Colonic mucosa (tissue), 4 donors: ENCODE data around the gene NUP214. TPM values are rescaled to one million over a fixed set of nuclear protein-coding genes. Genes with fewer than 3 reads are reported as not detected.
"Not testable (repeated sequence)": the region's sequence is repeated elsewhere in the genome, so short reads cannot be mapped to it uniquely, and the experiment has no call there.

ENCODE experiments used
- DNase-seq: peaks from one replicate; pipeline ENCODE4 v3.0.0-alpha.2; 2020
- H3K27ac ChIP-seq: fragments of 200-600 bp; one replicate; pipeline ENCODE4 v1.8.0; 2021
- H3K27me3 ChIP-seq: fragments of 200-600 bp; one replicate; pipeline ENCODE4 v1.8.0; 2021
- H3K36me3 ChIP-seq: fragments of 200-600 bp; one replicate; pipeline ENCODE4 v1.8.0; 2021
- H3K4me1 ChIP-seq: fragments of 200-600 bp; one replicate; pipeline ENCODE4 v1.8.0; 2021; ENCODE audit warnings: mild to moderate bottlenecking
- H3K4me3 ChIP-seq: fragments of 200-600 bp; one replicate; pipeline ENCODE4 v1.8.0; 2021
- H3K9ac ChIP-seq, 2 donors: one replicate each; pipeline ENCODE4 v1.7.0; 2013; ENCODE audit warnings: control low read depth in 2 of 2, low read depth in 2 of 2, low read length in 2 of 2
- H3K9me3 ChIP-seq: fragments of 200-600 bp; one replicate; pipeline ENCODE4 v1.8.0; 2021
- intact Hi-C: fragments of 100-400 bp; cut with DNase I; formaldehyde crosslinking; loops from one replicate; pipeline ENCODE4 v1.14.1; 2022
- total RNA-seq, 2 donors: library from RNA; stranded (reverse); fragmentation: NEBNext Ultra II Directional in 1 of 2; extraction: Animal tissue kit (Norgen Biotek cat#: 25700) in 1 of 2; gene quantifications; one replicate each; pipeline ENCODE4 v1.2.1, GENCODE V29; 2021
- TF ChIP-seq, protein P1 (sequence below): fragments of 200-600 bp; IDR thresholded peaks from one replicate; pipeline ENCODE4 v1.8.0; 2022; ENCODE audit warnings: antibody characterized with exemption, mild to moderate bottlenecking
- donor health status: healthy.
- donor health status: DM: no; HTN: no; CAD: no.
- donor health status: DM: no; HTN: no; CAD: no.

Gene NUP214
- total RNA-seq, 2 donors from 2014 or later = 32.2 to 43.8 TPM

DNA sequence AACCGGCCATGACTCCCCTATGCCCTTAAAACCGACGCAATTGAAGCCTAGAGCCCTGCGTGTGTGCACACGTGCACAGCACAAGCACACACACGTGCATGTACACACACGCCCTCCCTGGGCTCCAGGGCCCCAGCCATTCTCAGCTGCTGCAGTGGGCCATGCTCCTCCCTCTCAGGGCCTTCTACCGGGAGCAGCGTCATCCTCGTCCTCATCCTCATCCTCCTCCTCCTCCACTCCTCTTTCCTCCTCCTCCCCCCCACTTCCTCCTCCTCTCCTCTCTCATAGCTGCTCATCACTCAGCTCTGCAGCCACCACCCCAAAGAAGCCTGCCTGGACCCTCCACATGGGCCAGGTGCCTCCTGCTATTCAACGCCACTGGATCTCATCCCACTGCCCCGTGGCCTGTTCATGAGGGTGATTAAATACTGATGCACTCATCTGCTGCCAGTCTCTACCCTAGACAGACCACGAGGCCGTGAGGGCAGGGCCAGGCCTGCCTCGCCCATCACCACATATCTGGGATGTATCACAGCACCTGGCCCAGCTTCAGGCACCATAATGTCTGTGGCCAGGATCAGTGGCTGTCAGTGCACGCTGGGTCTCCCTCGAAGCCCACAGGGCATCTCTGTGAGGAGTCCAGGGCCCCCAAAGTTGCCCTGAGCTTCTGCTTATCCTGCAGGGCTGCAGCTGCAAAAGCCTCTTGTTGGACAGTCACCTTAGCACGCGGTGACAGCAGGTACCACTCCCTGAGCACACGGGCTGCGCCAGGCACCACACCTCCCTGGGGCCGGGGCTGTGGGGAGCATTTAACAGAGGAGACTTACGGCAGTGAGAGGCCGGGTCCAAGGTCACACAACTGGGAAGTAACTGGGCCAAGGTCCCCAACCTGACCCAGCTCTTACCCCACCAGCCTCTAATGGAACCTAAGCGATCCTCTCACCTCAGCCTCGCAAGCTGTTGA, 141.2 kb downstream of the NUP214 start:
- intact Hi-C loops = no loop called here
- peak overlapping the region; percentile 27 for H3K27ac ChIP-seq
- TF ChIP-seq, protein P1, sequence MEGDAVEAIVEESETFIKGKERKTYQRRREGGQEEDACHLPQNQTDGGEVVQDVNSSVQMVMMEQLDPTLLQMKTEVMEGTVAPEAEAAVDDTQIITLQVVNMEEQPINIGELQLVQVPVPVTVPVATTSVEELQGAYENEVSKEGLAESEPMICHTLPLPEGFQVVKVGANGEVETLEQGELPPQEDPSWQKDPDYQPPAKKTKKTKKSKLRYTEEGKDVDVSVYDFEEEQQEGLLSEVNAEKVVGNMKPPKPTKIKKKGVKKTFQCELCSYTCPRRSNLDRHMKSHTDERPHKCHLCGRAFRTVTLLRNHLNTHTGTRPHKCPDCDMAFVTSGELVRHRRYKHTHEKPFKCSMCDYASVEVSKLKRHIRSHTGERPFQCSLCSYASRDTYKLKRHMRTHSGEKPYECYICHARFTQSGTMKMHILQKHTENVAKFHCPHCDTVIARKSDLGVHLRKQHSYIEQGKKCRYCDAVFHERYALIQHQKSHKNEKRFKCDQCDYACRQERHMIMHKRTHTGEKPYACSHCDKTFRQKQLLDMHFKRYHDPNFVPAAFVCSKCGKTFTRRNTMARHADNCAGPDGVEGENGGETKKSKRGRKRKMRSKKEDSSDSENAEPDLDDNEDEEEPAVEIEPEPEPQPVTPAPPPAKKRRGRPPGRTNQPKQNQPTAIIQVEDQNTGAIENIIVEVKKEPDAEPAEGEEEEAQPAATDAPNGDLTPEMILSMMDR = no peak
- no peak overlapping the region for H3K4me3 ChIP-seq
- H3K9ac ChIP-seq = peak overlapping the region in 1 of 2 donors; percentile 40
- H3K27me3 ChIP-seq = no peaks in the 10 kb centered on the region
- no peaks in the 10 kb centered on the region for H3K9me3 ChIP-seq
- no peak for DNase-seq
- H3K4me1 ChIP-seq = no peaks in the 10 kb centered on the region
- H3K36me3 ChIP-seq = no peaks in the 10 kb centered on the region

DNA sequence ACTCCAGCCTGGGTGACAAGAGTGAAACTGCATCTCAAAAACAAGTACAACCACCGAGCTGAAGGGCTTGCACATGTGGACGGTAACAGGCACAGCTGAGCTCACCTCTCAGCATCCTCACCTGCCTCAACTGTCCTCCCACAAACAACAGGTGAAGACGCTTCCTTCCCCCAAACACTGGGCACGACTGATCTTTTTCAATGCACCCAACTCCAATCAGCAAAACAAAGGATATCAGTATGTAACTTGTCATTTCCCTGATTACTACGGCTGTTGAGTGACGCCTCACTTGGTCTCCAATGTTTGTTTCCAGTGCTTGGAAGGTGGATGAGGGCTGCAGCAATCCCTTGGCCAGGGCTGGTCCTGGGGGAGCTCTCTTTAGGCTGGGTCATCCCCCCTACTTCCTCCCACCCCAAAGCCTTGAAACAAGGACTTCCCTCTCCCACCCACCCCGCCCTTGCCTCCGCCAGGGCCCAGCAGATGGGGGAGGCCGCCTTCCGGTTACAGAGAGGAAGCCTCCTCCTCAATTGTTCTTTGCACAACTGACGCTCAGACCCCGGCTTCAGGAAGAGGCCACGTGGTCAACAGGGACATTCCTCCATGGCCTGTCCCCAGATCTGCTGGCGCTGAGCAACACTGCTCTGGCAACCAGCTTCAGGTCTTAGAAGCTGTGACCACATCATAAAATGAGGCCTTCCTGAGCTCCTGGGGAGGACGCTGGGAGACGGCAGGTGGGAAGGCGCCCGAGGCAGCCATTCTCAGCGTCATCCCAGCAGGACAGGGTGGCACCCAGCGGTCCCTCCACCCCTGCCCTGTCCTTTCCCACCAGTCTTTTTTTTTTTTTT, 145.0 kb downstream of the NUP214 start:
- TF ChIP-seq, protein P1 = no peak
- no peaks in the 10 kb centered on the region for H3K36me3 ChIP-seq

DNA sequence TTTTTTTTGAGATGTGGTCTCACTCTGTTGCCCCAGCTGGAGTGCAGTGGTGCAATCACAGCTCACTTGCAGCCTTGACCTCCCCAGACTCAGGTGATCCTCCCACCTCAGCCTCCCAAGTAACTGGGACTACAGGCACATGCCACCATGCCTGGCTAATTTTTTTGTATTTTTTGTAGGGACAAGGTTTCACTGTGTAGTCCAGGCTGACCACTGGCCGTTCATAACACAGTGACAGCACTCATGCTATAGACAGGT, 145.6 kb downstream of the NUP214 start:
- intact Hi-C loops, DNase-seq, H3K36me3 ChIP-seq, H3K9me3 ChIP-seq, H3K27me3 ChIP-seq, H3K9ac ChIP-seq, H3K4me1 ChIP-seq, H3K4me3 ChIP-seq: not testable (repeated sequence)
- H3K27ac ChIP-seq = peak overlapping the region; percentile 75

More for the DNA sequence above, 145.0 kb downstream of the NUP214 start:
- Histone ChIP-seq H3K9me3 (no peaks in the 10 kb centered on the region), H3K4me3 (no peak overlapping the region), H3K9ac (peak overlapping the region in 1 of 2 donors; percentile 26), H3K27ac (peak overlapping the region; percentile 75), H3K27me3 (no peaks in the 10 kb centered on the region), H3K4me1 (no peaks in the 10 kb centered on the region)
- DNase-seq = no peak
- intact Hi-C loops = no loop called here

DNA sequence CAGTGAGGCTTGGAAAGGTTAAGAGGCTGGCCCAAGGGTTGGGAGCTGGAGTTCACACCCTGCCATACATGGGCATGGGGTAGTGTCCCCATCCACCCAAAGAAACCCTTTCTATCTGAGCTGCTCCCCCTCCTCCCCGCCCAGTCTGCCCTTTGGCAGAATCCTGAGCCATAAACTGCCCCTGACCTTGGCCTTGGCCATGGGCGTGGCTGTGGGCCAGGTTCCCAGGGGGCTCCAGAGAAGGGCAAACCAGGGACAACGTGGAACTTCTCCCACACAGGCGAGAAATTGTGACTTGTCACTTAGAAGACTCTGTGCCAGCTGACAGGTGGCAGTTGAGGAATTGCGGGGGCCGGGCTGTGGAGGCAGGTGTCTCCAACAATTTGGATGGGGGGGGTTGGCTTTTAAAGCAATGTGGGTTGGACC, 146.1 kb downstream of the NUP214 start:
- Histone ChIP-seq H3K9ac (peak overlapping the region in 1 of 2 donors; percentile 22), H3K27me3 (peaks cover 8% of the 10 kb centered on the region), H3K4me1 (no peaks in the 10 kb centered on the region), H3K27ac (peak overlapping the region; percentile 75), H3K9me3 (no peaks in the 10 kb centered on the region), H3K36me3 (no peaks in the 10 kb centered on the region), H3K4me3 (no peak overlapping the region)
- intact Hi-C loops = no loop called here
- DNase-seq = no peak
- TF ChIP-seq, protein P1 = no peak

DNA sequence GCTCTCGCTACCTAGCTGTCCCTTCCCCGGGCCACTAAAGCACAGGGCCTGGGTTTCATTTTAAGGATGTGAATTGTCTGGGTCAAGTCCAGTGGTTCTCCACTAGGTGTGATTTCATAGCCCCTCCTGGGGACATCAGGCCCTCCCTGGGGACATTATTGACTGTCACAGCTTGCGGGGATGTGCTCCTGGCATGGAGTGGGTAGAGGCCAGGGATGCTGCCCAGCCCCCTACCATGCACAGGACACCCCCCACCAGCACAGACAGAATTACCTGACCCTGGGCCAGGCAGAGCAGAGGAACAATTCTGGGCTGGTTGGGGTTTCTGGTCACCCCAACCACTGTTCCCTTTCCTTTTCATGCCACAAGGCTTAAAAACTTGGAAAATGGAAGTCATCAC, 146.8 kb downstream of the NUP214 start:
- Histone ChIP-seq H3K27ac (no peak overlapping the region), H3K4me3 (no peak overlapping the region), H3K27me3 (peaks cover 10% of the 10 kb centered on the region), H3K9ac (peak overlapping the region in 1 of 2 donors; percentile 19), H3K4me1 (no peaks in the 10 kb centered on the region), H3K9me3 (no peaks in the 10 kb centered on the region), H3K36me3 (no peaks in the 10 kb centered on the region)
- no peak for DNase-seq
- TF ChIP-seq, protein P1 = no peak
- intact Hi-C loops = no loop called here
